ELR (cell line): ENCODE data around the gene MAGEB5.
"Not testable (repeated sequence)": the region's sequence is repeated elsewhere in the genome, so short reads cannot be mapped to it uniquely, and the experiment has no call there.

Source experiments
- DNase-seq: peaks from one replicate; pipeline ENCODE4 v3.0.0-alpha.2; 2015; ENCODE audit warnings: low read depth

The MAGEB5 gene, protein sequence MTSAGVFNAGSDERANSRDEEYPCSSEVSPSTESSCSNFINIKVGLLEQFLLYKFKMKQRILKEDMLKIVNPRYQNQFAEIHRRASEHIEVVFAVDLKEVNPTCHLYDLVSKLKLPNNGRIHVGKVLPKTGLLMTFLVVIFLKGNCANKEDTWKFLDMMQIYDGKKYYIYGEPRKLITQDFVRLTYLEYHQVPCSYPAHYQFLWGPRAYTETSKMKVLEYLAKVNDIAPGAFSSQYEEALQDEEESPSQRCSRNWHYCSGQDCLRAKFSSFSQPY

GRCh38 chrX:26215869-26216268 lies at the start of gene MAGEB5:
Gene MAGEB5, plus strand, starts transcription at chrX:26216169. Its CDS starts 1,133 bp downstream, at chrX:26217302.
- no peak for DNase-seq

DNA sequence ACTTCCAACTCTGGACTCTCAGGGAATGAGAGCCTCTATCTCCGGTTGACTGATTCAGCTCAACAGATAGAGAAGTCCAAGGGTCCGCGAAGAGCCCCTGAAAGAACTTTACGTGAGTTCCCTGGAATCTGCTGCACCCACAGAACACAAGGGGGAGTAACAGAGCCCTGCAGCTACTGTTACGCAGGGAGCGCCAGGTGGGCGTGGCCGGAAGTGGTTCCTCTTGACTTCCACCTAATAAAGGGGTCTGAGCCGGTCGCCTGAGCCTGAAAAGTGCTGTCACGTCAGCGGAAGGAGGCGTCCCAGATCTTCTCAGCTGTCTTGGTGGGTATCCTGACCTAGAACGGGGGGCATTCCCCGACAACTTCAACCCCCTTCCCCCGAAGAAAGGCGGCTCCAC lies 23.8 kb upstream of the MAGEB5 start, which contains the start of gene MAGEB6:
Gene MAGEB6 (plus strand): TSS at position 237 of the 400 bp plus-strand sequence. CDS start 1,407 bp downstream, outside the sequence.
- no peak for DNase-seq

DNA sequence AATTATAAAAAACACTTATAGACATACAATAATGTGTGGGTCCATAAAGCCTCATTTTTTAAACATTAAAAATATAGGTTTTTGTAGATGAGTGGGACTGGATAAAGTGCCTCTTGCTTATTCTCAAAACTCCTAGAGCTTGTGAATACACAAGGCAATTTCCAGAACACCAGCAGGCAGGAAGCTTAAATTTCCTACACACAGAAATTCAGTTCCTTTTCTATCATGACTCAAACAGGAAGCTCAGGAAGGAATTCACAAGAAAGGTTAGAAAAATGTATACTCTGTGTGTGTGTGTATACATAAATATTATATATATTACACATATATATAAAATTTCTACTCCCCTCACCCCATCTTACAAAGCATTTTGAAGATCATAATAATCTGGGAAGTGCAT lies 12.4 kb upstream of the MAGEB5 start:
- no peak for DNase-seq

GRCh38 chrX:26204717-26205116 lies 11.3 kb upstream of the MAGEB5 start:
- not testable (repeated sequence) for DNase-seq

- no peak for DNase-seq
Measured at GRCh38 chrX:26208012-26208411, 8.0 kb upstream of the MAGEB5 start.

- no peak for DNase-seq
Measured at GRCh38 chrX:26219351-26219750, 3.4 kb downstream of the MAGEB5 start.

DNA sequence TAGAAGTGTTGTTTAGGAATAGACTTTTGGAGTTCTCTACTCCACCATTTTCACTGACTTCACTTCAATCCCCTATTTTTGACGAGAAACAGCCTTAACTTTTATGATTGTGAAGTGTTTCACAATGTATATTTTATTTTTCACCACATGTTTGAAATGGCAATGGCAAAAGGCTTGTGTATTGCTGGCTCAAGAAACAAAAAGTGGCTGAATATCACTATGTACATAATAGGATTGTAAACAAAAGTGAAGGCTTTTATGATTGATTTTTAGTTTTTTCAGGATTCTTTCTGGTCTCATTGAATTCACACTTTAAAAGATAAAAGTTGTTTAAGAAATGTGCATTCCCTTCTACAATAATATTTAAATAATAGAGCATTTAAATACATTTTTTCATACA lies 18.2 kb downstream of the MAGEB5 start:
- DNase-seq: no peak

- no peak for DNase-seq
Measured at GRCh38 chrX:26253526-26253925, 37.6 kb downstream of the MAGEB5 start.

DNA sequence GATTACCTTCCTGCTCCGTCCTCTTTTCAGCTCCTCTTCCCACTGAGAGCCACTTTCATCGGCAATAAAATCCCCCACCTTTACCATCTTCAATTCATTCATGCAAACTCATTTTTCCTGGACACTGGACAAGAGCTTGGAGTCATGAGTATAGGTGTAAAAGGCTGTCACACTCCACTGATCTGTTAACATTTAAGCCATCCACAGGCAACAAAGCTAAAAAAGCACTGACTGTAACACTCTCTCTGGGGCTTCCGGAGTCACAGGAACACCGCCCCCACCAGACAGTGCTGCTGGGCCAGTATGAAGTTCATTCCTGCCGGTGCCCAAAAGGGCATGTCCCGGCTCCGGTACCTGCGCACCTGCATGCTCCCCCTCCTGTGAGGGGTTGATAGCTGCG lies 38.5 kb downstream of the MAGEB5 start:
- DNase-seq: no peak

- no peak for DNase-seq
Measured at GRCh38 chrX:26262121-26262523, 46.2 kb downstream of the MAGEB5 start.
